Right atrium auricular region (tissue), 2 donors: ENCODE results near the gene PPP1R13B. TPM values are rescaled to one million over a fixed set of nuclear protein-coding genes. Genes with fewer than 3 reads are reported as not detected.
A peak's percentile ranks its signal among the peaks of the same experiment; 100 is the strongest.

Experiments
- DNase-seq: peaks from one replicate; pipeline ENCODE4 v3.0.0-alpha.2; 2019; ENCODE audit warnings: low spot score
- H3K27ac ChIP-seq, 2 donors: fragments of 200-600 bp; sonication (generic); 1 replicate in 1 of 2; 2 replicates in 1 of 2; pipeline ENCODE4 v1.5.1; 2016 to 2019
- H3K27me3 ChIP-seq, 2 donors: fragments of 200-600 bp; sonication (generic); one replicate each; pipeline versions ENCODE4 v1.5.1 to v1.6.0; 2017 to 2019
- H3K36me3 ChIP-seq: fragments of 200-600 bp; sonication (generic); one replicate; pipeline ENCODE4 v1.5.1; 2016
- H3K4me1 ChIP-seq, 2 donors: fragments of 200-600 bp; sonication (generic); one replicate each; pipeline versions ENCODE4 v1.5.1 to v1.6.0; 2017 to 2019
- H3K4me3 ChIP-seq, 2 donors: fragments of 200-600 bp; sonication (generic); 1 replicate in 1 of 2; 2 replicates in 1 of 2; pipeline ENCODE4 v1.5.1; 2017 to 2019; ENCODE audit warnings: mild to moderate bottlenecking in 1 of 2, moderate library complexity in 1 of 2
- H3K9me3 ChIP-seq, 2 donors: fragments of 200-600 bp; sonication (generic); one replicate each; pipeline ENCODE4 v1.5.1; 2019
- CTCF ChIP-seq, 2 donors: fragments of 200-600 bp; sonication (generic); IDR thresholded peaks; one replicate each; pipeline ENCODE4 v1.5.1; 2019; ENCODE audit warnings: antibody characterized with exemption in 2 of 2
- total RNA-seq, 2 donors: library from RNA; depleted of rRNA; stranded (reverse); fragments of >200 nt; gene quantifications; one replicate each; pipeline ENCODE4 v1.1.0, GENCODE V29; 2016

Gene PPP1R13B
- total RNA-seq, 2 donors from 2014 or later = 45.7 to 47.8 TPM

- no peak for DNase-seq
- peaks cover 0 to 64% of the 10 kb centered on the region in 2 donors for H3K4me1 ChIP-seq
- H3K9me3 ChIP-seq = no peaks in the 10 kb centered on the region
- peak overlapping the region; percentile 37 to 39 for H3K27ac ChIP-seq
- TF ChIP-seq CTCF (IDR thresholded peaks at IDR 0.05) = no peak
- no peak overlapping the region for H3K4me3 ChIP-seq
- H3K36me3 ChIP-seq = no peaks in the 10 kb centered on the region
- no peaks in the 10 kb centered on the region for H3K27me3 ChIP-seq
Observed at GRCh38 chr14:103711516-103712431, 135.6 kb downstream of the PPP1R13B start.

DNA sequence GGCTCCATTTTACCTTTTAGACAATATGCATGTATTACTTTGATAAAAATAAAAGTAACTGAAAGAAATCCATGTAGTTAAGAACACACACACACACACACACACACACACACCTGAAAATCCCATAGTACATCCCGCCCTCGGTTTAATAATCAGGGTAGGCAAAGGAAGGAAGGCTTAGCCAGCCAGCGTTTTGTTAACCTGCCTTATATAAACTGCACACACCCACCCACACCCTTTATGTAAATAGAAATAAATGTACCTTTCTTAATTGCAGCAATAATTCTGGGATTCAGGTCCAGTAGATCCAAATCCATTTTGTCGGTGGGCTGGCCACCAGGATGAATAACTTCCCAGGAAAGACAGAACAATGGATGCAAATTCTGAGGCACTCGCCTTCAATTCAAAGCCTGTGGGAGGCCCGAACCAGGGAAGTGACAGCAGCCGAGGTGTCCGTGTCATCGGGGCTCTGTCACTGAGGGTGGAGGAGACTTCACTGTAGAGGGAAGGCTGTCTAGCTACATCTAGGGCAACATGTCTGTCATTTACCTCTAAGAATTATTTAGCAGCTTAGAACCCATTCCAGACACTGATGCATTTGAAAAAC, 136.5 kb downstream of the PPP1R13B start:
- Histone ChIP-seq H3K27ac (no peak overlapping the region), H3K4me3 (no peak overlapping the region), H3K9me3 (no peaks in the 10 kb centered on the region), H3K36me3 (no peaks in the 10 kb centered on the region), H3K27me3 (no peaks in the 10 kb centered on the region), H3K4me1 (peaks cover 0 to 63% of the 10 kb centered on the region in 2 donors)
- no peak for DNase-seq
- no peak for TF ChIP-seq CTCF (IDR thresholded peaks at IDR 0.05)

- no peak for TF ChIP-seq CTCF (IDR thresholded peaks at IDR 0.05)
- DNase-seq = no peak
- Histone ChIP-seq H3K27me3 (no peaks in the 10 kb centered on the region), H3K9me3 (no peaks in the 10 kb centered on the region), H3K4me3 (no peak overlapping the region), H3K27ac (no peak overlapping the region), H3K36me3 (peaks cover 3% of the 10 kb centered on the region), H3K4me1 (peaks cover 0 to 69% of the 10 kb centered on the region in 2 donors)
Observed at GRCh38 chr14:103709814-103710213, 137.6 kb downstream of the PPP1R13B start.

- DNase-seq = no peak
- Histone ChIP-seq H3K4me3 (no peak overlapping the region), H3K4me1 (peaks cover 0 to 65% of the 10 kb centered on the region in 2 donors), H3K27ac (no peak overlapping the region), H3K36me3 (peaks cover 9% of the 10 kb centered on the region), H3K9me3 (no peaks in the 10 kb centered on the region), H3K27me3 (no peaks in the 10 kb centered on the region)
- no peak for TF ChIP-seq CTCF (IDR thresholded peaks at IDR 0.05)
Observed at GRCh38 chr14:103708750-103709187, 138.6 kb downstream of the PPP1R13B start.

- Histone ChIP-seq H3K4me1 (peaks cover 0 to 54% of the 10 kb centered on the region in 2 donors), H3K27me3 (no peaks in the 10 kb centered on the region), H3K4me3 (no peak overlapping the region), H3K36me3 (peaks cover 20% of the 10 kb centered on the region), H3K27ac (no peak overlapping the region), H3K9me3 (no peaks in the 10 kb centered on the region)
- no peak for TF ChIP-seq CTCF (IDR thresholded peaks at IDR 0.05)
- DNase-seq = no peak
Observed at GRCh38 chr14:103707329-103708263, 139.8 kb downstream of the PPP1R13B start.
